Endothelial cell (in vitro differentiated cells): ENCODE data around the gene ANO4. TPM values are rescaled to one million over a fixed set of nuclear protein-coding genes. Genes with fewer than 3 reads are reported as not detected.

Source experiments
- DNase-seq: peaks from one replicate; pipeline ENCODE4 v3.0.0; 2021; ENCODE audit warnings: low spot score
- H3K27ac Mint-ChIP-seq: one replicate; pipeline ENCODE4 v1.8.0; 2021; ENCODE audit warnings: mixed read lengths, inconsistent platforms; ENCODE audit not compliant: unreplicated experiment
- H3K27me3 Mint-ChIP-seq: one replicate; pipeline ENCODE4 v1.8.0; 2021; ENCODE audit warnings: mild to moderate bottlenecking, moderate library complexity, mixed read lengths, inconsistent platforms; ENCODE audit not compliant: unreplicated experiment
- H3K36me3 Mint-ChIP-seq: one replicate; pipeline ENCODE4 v1.8.0; 2021; ENCODE audit warnings: mild to moderate bottlenecking, low read depth, mixed read lengths, inconsistent platforms; ENCODE audit not compliant: unreplicated experiment
- H3K4me1 Mint-ChIP-seq: one replicate; pipeline ENCODE4 v1.8.0; 2021; ENCODE audit warnings: mild to moderate bottlenecking, mixed read lengths, inconsistent platforms; ENCODE audit not compliant: unreplicated experiment
- H3K4me3 Mint-ChIP-seq: one replicate; pipeline ENCODE4 v1.8.0; 2021; ENCODE audit warnings: mild to moderate bottlenecking, mixed read lengths, inconsistent platforms; ENCODE audit not compliant: unreplicated experiment
- H3K9me3 Mint-ChIP-seq: one replicate; pipeline ENCODE4 v1.8.0; 2021; ENCODE audit warnings: mixed read lengths, inconsistent platforms; ENCODE audit not compliant: unreplicated experiment
- total RNA-seq: library from RNA; stranded (reverse); fragmentation: NEBNext Ultra II Directional; extraction: Animal tissue kit (Norgen Biotek cat#: 25700); gene quantifications from one replicate; pipeline ENCODE4 v1.2.1, GENCODE V29; 2021; ENCODE audit not compliant: unreplicated experiment
- TF ChIP-seq, protein P1 (sequence below): fragments of 200-600 bp; sonication (generic); IDR thresholded peaks from one replicate; pipeline ENCODE4 v1.5.0; 2021; ENCODE audit warnings: antibody characterized with exemption; ENCODE audit not compliant: unreplicated experiment

Gene ANO4
- total RNA-seq, 1 donor from 2014 or later: 1.1 TPM

GRCh38 chr12:100871195-100871734, 76.7 kb downstream of the ANO4 start:
- no peak for DNase-seq
- Mint-ChIP-seq H3K36me3 (peaks cover 5% of the 10 kb centered on the region), H3K27me3 (no peaks in the 10 kb centered on the region), H3K4me1 (no peaks in the 10 kb centered on the region), H3K27ac (no peak overlapping the region), H3K9me3 (no peaks in the 10 kb centered on the region), H3K4me3 (no peak overlapping the region)
- TF ChIP-seq, protein P1, sequence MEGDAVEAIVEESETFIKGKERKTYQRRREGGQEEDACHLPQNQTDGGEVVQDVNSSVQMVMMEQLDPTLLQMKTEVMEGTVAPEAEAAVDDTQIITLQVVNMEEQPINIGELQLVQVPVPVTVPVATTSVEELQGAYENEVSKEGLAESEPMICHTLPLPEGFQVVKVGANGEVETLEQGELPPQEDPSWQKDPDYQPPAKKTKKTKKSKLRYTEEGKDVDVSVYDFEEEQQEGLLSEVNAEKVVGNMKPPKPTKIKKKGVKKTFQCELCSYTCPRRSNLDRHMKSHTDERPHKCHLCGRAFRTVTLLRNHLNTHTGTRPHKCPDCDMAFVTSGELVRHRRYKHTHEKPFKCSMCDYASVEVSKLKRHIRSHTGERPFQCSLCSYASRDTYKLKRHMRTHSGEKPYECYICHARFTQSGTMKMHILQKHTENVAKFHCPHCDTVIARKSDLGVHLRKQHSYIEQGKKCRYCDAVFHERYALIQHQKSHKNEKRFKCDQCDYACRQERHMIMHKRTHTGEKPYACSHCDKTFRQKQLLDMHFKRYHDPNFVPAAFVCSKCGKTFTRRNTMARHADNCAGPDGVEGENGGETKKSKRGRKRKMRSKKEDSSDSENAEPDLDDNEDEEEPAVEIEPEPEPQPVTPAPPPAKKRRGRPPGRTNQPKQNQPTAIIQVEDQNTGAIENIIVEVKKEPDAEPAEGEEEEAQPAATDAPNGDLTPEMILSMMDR: no peak

GRCh38 chr12:100875156-100875555, 80.6 kb downstream of the ANO4 start:
- H3K4me3 Mint-ChIP-seq: no peak overlapping the region
- no peak overlapping the region for H3K27ac Mint-ChIP-seq
- no peaks in the 10 kb centered on the region for H3K9me3 Mint-ChIP-seq
- H3K36me3 Mint-ChIP-seq: peaks cover 5% of the 10 kb centered on the region
- DNase-seq: no peak
- H3K27me3 Mint-ChIP-seq: no peaks in the 10 kb centered on the region
- TF ChIP-seq, protein P1: no peak
- H3K4me1 Mint-ChIP-seq: peaks cover 3% of the 10 kb centered on the region

- Mint-ChIP-seq H3K4me3 (no peak overlapping the region), H3K27ac (no peak overlapping the region), H3K4me1 (peaks cover 3% of the 10 kb centered on the region), H3K27me3 (no peaks in the 10 kb centered on the region), H3K9me3 (no peaks in the 10 kb centered on the region), H3K36me3 (peaks cover 5% of the 10 kb centered on the region)
- DNase-seq: no peak
- TF ChIP-seq, protein P1: no peak
Measured at GRCh38 chr12:100875771-100876170, 81.2 kb downstream of the ANO4 start.

DNA sequence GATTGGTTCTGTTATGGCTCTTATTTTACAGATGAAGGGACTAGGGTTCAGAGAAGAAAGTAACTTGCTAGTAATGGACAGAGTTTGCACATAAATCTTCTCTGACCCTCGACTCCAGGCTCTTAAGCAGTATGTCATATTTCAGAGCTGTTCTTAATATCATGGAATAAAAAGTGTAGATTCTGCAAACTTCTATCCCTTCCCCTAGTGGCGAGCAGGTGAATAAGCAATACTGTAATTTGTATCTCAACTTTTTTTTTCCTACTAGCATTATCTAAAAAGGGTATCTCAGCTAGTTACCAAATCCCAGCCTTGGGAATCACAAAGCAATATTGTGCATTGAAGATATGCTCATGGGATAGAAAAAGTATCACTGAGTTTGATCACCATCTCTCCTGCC, 83.2 kb downstream of the ANO4 start:
- H3K9me3 Mint-ChIP-seq: no peaks in the 10 kb centered on the region
- peaks cover 5% of the 10 kb centered on the region for H3K36me3 Mint-ChIP-seq
- TF ChIP-seq, protein P1: peak; percentile 78
- no peak overlapping the region for H3K27ac Mint-ChIP-seq
- no peaks in the 10 kb centered on the region for H3K27me3 Mint-ChIP-seq
- H3K4me1 Mint-ChIP-seq: peaks cover 3% of the 10 kb centered on the region
- H3K4me3 Mint-ChIP-seq: no peak overlapping the region
- no peak for DNase-seq

- Mint-ChIP-seq H3K27ac (no peak overlapping the region), H3K4me1 (no peaks in the 10 kb centered on the region), H3K27me3 (no peaks in the 10 kb centered on the region), H3K4me3 (no peak overlapping the region), H3K9me3 (no peaks in the 10 kb centered on the region), H3K36me3 (no peaks in the 10 kb centered on the region)
- TF ChIP-seq, protein P1: no peak
- DNase-seq: no peak
Measured at GRCh38 chr12:100895192-100895591, 100.6 kb downstream of the ANO4 start.
